NCI-H2227 (cell line): Measurements from ENCODE around the gene SKIC2.

Source experiments
- DNase-seq: peaks from one replicate; lab custom pipeline; 2025; ENCODE audit not compliant: unreplicated experiment; lab: John Stamatoyannopoulos, UW

Gene SKIC2

DNA sequence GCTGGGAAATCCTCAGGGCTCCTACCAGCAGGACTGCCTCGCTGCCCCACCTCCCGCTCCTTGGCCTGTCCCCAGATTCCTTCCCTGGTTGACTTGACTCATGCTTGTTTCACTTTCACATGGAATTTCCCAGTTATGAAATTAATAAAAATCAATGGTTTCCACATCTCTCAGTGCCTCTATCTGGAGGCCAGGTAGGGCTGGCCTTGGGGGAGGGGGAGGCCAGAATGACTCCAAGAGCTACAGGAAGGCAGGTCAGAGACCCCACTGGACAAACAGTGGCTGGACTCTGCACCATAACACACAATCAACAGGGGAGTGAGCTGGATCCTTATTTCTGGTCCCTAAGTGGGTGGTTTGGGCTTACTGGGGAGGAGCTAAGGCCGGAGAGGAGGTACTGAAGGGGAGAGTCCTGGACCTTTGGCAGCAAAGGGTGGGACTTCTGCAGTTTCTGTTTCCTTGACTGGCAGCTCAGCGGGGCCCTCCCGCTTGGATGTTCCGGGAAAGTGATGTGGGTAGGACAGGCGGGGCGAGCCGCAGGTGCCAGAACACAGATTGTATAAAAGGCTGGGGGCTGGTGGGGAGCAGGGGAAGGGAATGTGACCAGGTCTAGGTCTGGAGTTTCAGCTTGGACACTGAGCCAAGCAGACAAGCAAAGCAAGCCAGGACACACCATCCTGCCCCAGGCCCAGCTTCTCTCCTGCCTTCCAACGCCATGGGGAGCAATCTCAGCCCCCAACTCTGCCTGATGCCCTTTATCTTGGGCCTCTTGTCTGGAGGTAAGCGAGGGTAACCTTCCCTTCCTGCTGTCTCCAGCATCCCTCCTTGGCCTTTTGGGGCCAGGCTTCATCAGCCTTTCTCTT, 13.2 kb upstream of the SKIC2 start, which contains the start of gene CFB:
TSS of gene CFB (plus strand) at position 589 of the 863 bp plus-strand sequence. CDS start at position 716, 127 bp downstream.
- no peak for DNase-seq

DNA sequence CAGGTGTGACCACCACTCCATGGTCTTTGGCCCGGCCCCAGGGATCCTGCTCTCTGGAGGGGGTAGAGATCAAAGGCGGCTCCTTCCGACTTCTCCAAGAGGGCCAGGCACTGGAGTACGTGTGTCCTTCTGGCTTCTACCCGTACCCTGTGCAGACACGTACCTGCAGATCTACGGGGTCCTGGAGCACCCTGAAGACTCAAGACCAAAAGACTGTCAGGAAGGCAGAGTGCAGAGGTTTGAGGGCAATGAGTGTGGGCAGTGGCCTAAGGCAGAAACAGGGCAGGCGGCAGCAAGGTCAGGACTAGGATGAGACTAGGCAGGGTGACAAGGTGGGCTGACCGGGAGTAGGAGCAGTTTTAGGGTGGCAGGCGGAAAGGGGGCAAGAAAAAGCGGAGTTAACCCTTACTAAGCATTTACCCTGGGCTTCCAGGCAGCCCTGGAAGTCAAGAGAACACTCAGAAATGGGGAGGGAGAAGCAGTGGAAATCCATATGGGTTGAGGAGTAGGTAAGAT, 12.5 kb upstream of the SKIC2 start:
- no peak for DNase-seq

DNA sequence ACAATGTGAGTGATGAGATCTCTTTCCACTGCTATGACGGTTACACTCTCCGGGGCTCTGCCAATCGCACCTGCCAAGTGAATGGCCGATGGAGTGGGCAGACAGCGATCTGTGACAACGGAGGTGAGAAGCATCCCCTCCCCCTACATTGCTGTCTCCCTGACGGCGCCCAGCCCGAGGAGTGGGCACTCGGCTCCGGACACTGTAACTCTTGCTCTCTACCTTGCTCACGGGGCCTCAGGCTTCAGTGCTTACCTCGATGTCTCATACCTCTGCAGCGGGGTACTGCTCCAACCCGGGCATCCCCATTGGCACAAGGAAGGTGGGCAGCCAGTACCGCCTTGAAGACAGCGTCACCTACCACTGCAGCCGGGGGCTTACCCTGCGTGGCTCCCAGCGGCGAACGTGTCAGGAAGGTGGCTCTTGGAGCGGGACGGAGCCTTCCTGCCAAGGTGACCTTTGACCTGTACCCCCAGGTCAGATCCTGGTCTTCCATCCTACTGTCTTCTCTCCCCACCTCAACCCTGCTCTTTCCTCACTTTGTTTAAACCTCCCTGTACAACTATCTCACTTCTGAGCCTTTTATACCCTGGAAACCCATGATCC, 11.8 kb upstream of the SKIC2 start:
- DNase-seq, result no peak

DNA sequence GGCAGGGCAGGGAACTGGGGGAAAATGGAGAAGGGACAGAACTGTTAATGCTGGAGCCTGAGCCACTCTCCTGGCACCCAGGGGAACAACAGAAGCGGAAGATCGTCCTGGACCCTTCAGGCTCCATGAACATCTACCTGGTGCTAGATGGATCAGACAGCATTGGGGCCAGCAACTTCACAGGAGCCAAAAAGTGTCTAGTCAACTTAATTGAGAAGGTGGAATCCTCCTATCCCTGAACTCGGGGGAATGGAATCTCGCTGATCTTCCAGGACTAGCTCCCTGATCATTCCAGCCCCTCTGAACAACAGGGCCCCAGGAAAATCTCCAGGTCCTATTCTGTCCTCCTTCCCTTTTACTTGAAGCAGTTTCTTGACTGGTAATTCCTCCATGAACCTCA, 11.1 kb upstream of the SKIC2 start:
- DNase-seq, result no peak

DNA sequence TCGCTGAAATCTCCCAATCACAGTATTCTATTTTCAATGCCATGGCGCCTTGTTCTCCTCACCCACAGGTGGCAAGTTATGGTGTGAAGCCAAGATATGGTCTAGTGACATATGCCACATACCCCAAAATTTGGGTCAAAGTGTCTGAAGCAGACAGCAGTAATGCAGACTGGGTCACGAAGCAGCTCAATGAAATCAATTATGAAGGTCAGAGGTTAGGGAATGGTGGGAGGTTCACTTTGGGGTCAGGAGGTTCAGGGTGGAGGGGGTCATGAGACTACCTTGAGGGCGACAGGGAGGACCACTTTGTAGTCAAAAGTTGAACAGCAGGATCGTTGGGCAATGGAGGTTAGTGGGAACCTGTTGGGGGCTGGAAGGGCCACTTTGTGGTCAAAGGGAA, 10.7 kb upstream of the SKIC2 start:
- no peak for DNase-seq

DNA sequence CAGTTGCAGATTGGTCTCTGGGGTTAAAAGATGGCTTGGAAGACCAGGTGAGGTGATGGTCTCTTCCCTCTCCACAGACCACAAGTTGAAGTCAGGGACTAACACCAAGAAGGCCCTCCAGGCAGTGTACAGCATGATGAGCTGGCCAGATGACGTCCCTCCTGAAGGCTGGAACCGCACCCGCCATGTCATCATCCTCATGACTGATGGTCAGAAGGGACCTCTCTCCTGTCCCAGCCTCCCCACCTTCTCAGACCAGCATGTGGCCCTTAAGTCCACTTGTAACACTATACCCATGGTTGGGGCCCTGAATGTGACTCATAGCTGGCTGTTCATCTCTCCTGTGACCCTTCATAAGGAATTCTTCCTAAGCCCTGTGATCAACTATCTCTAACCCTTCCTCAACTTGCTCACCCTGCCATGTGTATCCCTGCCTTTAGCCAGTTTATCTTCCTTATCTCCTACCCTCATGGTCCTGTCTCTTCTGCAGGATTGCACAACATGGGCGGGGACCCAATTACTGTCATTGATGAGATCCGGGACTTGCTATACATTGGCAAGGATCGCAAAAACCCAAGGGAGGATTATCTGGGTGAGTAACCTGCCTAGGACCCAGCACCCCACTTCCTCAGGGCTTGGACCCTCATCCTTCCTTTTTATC, 10.1 kb upstream of the SKIC2 start:
- no peak for DNase-seq

DNA sequence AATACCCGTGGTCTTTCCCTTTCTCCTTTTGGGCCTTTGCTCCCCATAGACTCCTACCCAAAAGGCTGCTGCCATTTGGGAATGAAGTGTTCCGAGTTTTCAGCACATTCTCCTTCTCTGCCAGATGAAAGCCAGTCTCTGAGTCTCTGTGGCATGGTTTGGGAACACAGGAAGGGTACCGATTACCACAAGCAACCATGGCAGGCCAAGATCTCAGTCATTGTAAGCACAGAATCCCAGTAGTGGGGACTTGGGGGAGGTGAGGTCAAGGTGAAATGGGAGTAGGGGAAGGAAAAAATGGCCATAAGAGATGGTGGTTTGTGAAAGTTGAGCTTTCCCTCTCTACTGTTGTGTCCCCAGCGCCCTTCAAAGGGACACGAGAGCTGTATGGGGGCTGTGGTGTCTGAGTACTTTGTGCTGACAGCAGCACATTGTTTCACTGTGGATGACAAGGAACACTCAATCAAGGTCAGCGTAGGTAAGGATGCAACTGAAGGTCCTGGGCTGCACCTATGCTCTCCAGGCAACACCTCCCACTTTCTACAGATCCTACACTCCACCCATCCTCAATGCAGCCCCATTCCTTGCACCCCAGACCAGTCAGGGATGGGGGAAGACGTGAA, 8.9 kb upstream of the SKIC2 start:
- DNase-seq, result no peak

DNA sequence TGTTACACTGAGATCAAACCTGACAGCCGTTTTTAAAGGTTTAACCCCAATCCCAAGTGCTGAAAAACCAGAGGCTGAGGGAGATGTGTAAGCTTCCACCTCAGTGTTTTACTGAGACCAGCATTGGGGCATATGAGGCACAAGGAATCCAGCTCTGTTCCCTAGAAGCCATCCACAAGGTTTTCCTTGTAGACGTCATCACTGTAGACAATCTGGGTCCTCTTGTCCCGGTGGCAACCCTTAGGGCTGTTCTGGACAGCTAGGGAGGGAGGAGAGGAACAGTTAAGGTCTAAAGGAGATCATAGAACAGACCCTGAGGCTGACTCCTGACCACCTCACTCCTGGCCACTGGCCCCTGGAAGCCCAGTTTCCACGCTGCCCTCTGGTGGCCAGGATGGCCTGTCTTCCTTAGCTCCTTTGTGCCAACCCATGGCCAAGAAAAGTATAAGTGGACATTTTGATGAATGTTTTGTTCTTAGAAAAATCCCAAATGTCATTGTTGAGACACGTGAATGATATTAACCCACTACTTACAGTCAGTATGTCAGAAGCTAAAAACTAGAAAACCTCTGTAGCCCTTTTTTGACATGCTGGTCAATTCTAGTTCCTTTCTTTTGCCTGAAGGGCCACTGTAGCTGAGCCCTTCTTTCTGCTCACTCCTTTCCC, 6.7 kb upstream of the SKIC2 start:
- peak; percentile 66 for DNase-seq

DNA sequence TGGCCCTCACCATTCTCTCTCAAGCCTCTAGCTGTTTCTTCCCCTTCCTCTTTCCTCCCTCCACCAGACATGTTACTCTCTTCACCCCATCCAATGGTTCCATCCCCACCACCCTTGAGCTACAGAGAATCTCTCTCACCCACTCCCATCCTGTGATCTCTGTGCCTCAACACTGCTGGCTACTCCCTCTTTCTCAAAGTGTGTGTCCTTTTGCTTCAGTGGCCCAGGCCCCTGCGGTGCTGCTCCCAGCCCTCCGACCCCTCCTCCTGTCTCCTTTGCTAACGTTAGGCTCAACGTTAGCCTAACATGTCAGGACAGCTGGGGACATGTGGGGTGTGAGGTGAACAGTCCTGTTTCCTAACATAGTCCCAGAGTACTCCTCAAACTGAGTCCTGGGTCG, 6.1 kb upstream of the SKIC2 start:
- DNase-seq, result no peak

DNA sequence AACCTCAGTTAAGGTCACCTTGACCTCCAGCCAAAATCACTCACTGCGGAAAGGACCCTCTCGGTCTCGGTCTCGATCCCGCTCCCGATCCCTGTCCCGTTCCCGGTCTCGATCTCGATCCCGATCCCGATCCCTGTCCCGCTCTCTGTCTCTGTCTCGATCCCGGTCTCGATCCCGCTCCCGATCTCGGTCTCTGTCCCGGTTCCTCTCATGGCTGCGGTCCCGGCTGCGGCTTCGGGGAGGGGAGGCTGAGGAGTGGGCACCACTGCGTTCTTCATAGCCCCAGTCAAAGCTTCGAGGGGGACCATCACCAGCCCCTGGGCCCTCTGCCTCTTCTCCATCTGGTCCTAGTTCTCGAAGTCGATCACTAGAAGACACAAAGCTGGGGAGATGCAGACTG, 4.5 kb upstream of the SKIC2 start:
- no peak for DNase-seq

DNA sequence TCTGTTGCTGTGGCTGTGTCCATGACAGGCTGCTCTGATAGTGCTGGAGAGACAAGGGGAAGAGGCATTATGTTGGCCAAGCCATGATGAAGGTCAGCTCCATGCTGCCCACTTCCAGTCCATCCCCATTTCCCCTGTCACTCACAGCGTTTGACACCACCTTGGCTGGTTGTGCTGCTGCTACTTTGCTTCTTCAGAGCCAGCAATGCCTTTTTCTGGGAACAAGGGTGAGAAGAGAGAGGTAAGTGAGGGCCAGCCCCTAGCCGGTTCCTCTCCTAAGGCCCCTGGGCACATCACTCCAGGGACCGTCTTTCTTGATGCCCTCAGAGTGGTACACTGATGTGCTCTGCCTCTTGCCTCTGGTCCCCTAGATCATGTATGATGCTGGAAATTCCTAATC, 2.2 kb upstream of the SKIC2 start:
- DNase-seq, result no peak

DNA sequence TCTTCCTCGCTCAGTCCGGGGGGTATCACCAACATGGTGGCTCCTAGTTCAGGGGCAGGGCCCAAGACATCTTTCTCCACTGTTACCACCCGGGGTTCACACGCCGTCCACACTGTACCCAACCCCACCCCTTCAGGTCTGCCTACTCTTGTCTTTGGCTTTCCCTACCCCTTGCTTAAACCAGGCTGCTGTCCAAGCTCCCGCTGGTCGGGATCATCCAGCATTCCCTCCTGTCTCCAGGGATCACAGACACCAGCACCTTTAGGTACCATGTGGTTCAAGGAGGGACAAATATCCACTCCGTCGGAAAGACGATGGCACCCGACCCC, 599 bp upstream of the SKIC2 start:
- DNase-seq, result no peak

DNA sequence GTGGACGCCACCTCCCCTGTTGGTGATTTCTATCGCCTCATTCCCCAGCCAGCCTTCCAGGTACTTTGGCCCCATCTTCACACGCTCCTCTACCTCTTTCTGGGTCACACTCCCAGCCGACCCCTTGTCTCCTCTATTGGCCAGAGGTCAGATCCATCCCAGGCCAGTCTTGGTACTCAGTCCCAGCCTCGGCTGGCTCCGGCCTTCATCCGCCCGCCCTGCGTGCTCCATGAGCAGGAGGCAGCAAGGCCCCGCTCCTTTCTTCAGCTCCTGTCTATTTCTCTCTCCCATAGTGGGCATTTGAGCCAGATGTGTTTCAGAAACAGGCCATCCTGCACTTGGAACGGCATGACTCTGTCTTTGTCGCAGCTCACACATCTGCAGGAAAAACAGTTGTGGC, 2.6 kb downstream of the SKIC2 start:
- no peak for DNase-seq

DNA sequence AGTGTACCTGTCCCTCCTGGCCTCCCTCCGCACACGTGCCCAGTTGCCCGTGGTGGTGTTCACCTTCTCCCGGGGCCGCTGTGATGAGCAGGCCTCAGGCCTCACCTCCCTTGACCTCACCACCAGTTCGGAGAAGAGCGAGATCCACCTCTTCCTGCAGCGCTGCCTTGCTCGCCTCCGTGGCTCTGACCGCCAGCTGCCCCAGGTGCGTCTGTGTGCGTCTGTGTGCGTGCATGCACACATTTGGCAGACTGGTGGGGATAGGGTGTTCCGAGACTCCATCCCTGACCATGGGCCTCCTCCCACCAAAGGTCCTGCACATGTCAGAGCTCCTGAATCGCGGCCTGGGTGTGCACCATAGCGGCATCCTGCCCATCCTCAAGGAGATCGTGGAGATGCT, 4.9 kb downstream of the SKIC2 start:
- no peak for DNase-seq

DNA sequence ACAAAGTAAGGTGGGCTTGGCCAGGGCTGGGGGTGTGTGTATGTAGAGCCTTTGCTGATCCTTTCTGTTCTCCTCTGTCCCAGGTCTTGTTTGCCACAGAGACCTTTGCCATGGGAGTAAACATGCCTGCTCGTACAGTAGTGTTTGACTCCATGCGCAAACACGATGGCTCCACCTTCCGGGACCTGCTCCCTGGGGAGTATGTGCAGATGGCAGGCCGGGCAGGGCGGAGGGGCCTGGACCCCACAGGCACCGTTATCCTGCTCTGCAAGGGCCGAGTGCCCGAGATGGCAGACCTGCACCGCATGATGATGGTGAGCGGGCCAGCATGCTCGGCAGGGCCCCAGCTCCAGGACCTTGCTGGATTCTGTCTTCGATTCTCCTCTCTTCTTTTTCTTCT, 6.7 kb downstream of the SKIC2 start:
- DNase-seq, result no peak

DNA sequence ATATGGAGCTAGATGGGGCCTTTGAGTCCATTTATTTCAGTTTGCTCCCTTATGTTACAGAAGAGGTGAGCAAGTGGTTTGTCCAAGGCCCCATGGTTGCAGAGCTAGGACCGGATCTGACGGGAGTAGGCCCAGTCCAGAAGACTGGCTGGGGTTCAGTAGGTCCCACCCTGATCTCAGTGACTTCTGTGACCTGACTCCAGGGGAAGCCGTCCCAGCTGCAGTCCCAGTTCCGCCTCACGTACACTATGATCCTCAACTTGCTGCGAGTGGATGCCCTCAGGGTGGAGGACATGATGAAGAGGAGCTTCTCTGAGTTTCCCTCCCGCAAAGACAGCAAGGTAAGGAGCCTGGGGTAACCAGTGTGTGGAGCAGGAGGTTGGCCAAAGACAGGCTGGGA, 7.5 kb downstream of the SKIC2 start:
- DNase-seq, result no peak

DNA sequence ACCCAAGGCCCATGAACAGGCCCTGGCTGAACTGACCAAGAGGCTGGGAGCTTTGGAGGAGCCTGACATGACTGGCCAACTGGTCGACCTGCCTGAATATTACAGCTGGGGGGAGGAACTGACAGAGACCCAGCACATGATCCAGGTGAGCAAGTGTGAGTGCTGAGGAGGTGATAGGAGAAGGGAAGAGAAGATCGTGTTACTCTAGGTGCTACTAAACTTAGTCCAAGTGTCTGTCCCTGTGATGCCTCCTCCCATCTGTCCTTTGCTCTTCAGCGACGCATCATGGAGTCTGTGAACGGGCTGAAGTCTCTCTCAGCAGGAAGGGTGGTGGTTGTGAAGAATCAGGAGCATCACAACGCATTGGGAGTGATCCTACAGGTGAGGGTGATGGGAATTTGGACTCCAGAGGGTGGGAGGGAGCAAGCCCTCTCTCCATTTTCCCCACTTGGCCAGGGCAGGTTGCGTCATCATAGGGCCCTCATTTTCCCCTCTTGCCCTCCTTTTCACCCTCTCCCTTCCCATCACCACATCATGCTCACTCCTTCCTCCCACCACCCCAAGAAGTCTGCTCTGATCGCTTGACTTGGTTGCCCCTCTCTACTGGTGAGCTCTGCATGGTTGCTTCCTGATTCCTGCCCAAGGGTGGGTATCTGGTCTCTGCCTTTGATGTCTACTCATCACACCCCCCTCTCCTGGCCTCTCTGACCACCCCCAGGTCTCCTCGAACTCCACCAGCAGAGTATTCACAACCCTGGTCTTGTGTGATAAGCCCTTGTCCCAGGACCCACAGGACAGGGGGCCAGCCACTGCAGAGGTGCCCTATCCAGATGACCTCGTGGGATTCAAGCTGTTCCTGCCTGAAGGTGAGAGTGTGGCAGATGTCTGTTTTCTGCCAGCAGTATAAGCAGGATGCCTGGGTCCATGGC, 8.3 kb downstream of the SKIC2 start:
- DNase-seq, result no peak

DNA sequence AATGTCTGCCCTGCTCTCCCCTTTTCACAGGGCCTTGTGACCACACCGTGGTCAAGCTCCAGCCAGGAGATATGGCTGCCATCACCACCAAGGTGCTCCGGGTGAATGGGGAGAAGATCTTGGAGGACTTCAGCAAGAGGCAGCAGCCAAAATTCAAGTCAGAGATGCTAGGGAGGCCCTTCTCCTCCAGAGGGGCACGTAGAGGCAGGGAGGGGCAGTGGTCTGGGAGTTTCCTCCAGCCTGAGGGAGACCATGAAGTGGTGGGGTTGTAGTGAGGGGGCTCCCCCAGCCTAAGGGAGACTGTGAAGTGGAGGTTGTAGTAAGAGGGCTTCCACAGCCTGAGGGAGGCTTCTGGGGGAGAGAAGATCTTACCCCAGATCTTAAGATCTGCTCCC, 8.9 kb downstream of the SKIC2 start:
- DNase-seq, result no peak

DNA sequence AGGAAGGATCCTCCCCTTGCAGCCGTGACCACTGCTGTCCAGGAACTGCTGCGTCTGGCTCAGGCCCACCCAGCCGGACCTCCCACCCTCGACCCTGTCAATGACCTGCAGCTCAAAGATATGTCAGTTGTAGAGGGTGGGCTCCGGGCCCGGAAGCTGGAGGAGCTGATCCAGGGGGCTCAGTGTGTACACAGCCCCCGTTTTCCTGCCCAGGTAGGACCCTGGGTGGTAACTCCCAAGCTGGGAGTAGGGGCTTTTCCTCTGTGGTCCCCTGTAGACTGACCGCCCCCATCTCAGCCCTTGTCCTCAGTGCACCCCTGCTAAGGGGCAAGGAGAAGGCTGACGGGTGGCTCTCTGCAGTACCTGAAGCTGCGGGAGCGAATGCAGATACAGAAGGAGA, 9.4 kb downstream of the SKIC2 start:
- no peak for DNase-seq
